ENCODE measurements around the gene URB1. TPM values are rescaled to one million over a fixed set of nuclear protein-coding genes. Genes with fewer than 3 reads are reported as not detected.

The URB1 gene
- total and polyA plus RNA-seq, 2 of the 8 experiments (the other 6 are each of a cell fraction or from before 2014, with no cell fraction given): 8.1 to 28.9 TPM

DNA sequence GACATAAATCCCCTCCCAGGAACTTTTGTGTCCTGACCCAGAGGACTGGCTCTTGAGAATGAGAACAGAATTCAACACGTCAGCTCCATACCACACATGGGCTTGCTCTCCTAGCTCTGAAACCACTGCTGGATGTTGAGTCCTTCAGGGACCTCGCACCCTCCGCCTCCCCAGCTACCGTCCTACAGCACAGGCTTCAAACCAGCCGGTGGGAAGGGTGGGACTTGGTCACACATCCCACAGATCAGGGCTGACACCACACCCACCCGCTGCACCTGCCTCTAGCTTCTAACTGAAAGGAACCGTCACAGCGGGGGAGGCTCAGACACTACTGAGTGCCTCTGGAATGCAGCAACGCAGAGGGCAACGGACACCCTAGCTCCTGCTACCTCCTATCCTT lies 70.1 kb downstream of the URB1 start (continued):
- TF ChIP-seq, protein P1, sequence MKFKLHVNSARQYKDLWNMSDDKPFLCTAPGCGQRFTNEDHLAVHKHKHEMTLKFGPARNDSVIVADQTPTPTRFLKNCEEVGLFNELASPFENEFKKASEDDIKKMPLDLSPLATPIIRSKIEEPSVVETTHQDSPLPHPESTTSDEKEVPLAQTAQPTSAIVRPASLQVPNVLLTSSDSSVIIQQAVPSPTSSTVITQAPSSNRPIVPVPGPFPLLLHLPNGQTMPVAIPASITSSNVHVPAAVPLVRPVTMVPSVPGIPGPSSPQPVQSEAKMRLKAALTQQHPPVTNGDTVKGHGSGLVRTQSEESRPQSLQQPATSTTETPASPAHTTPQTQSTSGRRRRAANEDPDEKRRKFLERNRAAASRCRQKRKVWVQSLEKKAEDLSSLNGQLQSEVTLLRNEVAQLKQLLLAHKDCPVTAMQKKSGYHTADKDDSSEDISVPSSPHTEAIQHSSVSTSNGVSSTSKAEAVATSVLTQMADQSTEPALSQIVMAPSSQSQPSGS (IDR thresholded peaks at IDR 0.05; ENCODE audit: low read length): no peak
- TF ChIP-seq RAD21 (IDR thresholded peaks at IDR 0.05 in 1 of 2, conservative IDR thresholded peaks at IDR 0.05 in 1 of 2; ENCODE audit: low read depth in 2 of 2, low read length in 2 of 2) (no peak), CHD2 (IDR thresholded peaks at IDR 0.05; ENCODE audit: low read length) (no peak), PHF8 (conservative IDR thresholded peaks at IDR 0.05; ENCODE audit: low read depth, low read length) (no peak)
